ENCODE measurements around the gene EXOC4. TPM values are rescaled to one million over a fixed set of nuclear protein-coding genes. Genes with fewer than 3 reads are reported as not detected.

EXOC4 gene
- total and polyA plus RNA-seq, 2 of the 8 experiments (the other 6 are each of a cell fraction or from before 2014, with no cell fraction given) = 27.0 to 67.3 TPM

- TF ChIP-seq SP2 (IDR thresholded peaks at IDR 0.05; ENCODE audit: low read length) = no peak
- TF ChIP-seq TAF1 (IDR thresholded peaks at IDR 0.05; ENCODE audit: low read depth, low read length) = no peak
- no peak for TF ChIP-seq SAP30 (IDR thresholded peaks at IDR 0.05; ENCODE audit: insufficient read depth, insufficient replicate concordance, low read length)
- no peak for TF ChIP-seq E2F6 (IDR thresholded peaks at IDR 0.05)
- TF ChIP-seq MAFK (IDR thresholded peaks at IDR 0.05; ENCODE audit: low read depth, low read length) = no peak
- TF ChIP-seq ATF3 (IDR thresholded peaks at IDR 0.05; ENCODE audit: insufficient read depth, low read depth, low read length) = no peak
- no peak for TF ChIP-seq ASH2L (IDR thresholded peaks at IDR 0.05; ENCODE audit: low read length)
Observed at GRCh38 chr7:134047675-134048074, 794.8 kb downstream of the EXOC4 start (continued).
